ENCODE data around the gene ERC2. TPM values are rescaled to one million over a fixed set of nuclear protein-coding genes. Genes with fewer than 3 reads are reported as not detected.

The ERC2 gene
- total and polyA plus RNA-seq, 11 donors, result 0.16 to 3.8 (median 1.6) TPM

DNA sequence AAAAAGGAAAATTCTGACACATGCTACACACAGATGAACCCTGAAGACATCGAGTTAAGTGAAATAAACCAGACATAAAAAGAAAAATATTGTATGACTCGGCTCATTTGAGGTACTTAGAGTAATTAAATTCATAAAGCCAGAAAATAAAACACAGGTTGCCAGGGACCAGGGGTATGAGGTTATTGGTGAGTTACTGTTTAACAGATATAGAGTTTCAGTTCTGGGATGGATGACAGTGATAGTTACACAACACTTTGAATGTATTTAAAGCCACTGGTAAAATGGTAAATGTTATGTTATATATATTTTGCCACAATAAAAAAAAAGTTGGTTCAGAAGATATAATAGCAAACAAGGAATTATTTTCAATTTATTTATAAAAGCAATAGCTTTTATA is 545.1 kb downstream of the ERC2 start:
- DNase-seq, result no peak
- Histone ChIP-seq H3K4me1 (no peaks in the 10 kb centered on the region), H3K9me3 (peaks cover 0 to 4% (median 0%) of the 10 kb centered on the region in 12 donors), H3K4me3 (no peak overlapping the region), H3K27me3 (peaks cover 0 to under 1% (median 0%) of the 10 kb centered on the region in 9 donors), H3K36me3 (no peaks in the 10 kb centered on the region), H3K27ac (no peak overlapping the region)
- ATAC-seq, result no peak
- TF ChIP-seq POLR2A (IDR thresholded peaks at IDR 0.05), result no peak
- TF ChIP-seq, protein P1, sequence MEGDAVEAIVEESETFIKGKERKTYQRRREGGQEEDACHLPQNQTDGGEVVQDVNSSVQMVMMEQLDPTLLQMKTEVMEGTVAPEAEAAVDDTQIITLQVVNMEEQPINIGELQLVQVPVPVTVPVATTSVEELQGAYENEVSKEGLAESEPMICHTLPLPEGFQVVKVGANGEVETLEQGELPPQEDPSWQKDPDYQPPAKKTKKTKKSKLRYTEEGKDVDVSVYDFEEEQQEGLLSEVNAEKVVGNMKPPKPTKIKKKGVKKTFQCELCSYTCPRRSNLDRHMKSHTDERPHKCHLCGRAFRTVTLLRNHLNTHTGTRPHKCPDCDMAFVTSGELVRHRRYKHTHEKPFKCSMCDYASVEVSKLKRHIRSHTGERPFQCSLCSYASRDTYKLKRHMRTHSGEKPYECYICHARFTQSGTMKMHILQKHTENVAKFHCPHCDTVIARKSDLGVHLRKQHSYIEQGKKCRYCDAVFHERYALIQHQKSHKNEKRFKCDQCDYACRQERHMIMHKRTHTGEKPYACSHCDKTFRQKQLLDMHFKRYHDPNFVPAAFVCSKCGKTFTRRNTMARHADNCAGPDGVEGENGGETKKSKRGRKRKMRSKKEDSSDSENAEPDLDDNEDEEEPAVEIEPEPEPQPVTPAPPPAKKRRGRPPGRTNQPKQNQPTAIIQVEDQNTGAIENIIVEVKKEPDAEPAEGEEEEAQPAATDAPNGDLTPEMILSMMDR (IDR thresholded peaks at IDR 0.05), result no peak
- WGBS, 4 donors, result 78 to 86% (median 83%) methylated on average over 2 of the region's 2 CpGs
- intact Hi-C loops (cut with DNase I), result no loop called here

DNA sequence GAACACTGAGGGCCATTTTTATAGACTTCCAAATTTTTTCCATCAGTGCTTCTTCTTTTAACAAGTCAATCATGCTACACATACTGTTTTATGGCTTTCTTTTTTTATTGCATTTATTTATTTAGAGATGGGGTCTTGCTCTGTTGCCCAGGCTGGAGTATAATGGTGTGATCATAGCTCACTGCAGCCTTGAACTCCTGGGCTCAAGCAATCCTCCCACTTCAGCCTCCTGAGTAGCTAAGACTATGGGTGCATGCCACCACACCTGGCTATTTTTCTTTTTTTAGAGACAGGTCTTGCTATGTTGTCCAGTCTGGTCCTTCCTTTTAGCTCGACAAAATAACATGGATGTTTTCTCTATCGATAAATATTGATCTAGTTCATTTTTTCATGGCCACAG is 555.4 kb downstream of the ERC2 start:
- intact Hi-C loops (cut with DNase I), result no loop called here
- Histone ChIP-seq H3K36me3 (no peaks in the 10 kb centered on the region), H3K27me3 (peaks cover 0 to 44% (median 0%) of the 10 kb centered on the region in 9 donors), H3K27ac (no peak overlapping the region), H3K4me1 (no peaks in the 10 kb centered on the region), H3K4me3 (no peak overlapping the region), H3K9me3 (no peaks in the 10 kb centered on the region)
- no peak for TF ChIP-seq POLR2A (IDR thresholded peaks at IDR 0.05)
- TF ChIP-seq, protein P1 (IDR thresholded peaks at IDR 0.05), result no peak
- ATAC-seq, result no peak
- no peak for DNase-seq
- 94 to 98% (median 95%) methylated on average over 2 of the region's 2 CpGs for WGBS, 4 donors

DNA sequence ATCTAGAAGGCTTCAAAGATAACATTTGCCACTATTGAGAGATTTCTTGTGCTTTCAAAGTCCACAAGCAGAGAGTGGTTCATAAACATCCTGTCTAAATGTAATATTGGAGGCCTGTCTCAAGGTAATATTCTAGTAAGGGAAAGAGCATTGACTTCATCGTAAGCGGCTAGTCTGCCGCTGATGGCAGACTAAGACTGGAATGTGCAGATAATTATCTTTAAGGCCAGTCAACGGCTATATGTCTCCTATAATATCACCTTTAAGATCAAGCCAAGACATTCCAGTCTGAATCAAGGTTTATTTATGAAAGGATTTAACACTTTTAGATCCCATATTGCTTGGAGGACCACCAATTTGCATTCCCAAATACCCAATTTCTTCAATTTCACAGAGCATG is 557.0 kb downstream of the ERC2 start:
- intact Hi-C loops (cut with DNase I), result no loop called here
- Histone ChIP-seq H3K4me3 (no peak overlapping the region), H3K27me3 (peaks cover 0 to 28% (median 0%) of the 10 kb centered on the region in 9 donors), H3K9me3 (no peaks in the 10 kb centered on the region), H3K36me3 (no peaks in the 10 kb centered on the region), H3K4me1 (no peaks in the 10 kb centered on the region), H3K27ac (no peak overlapping the region)
- TF ChIP-seq POLR2A (IDR thresholded peaks at IDR 0.05), result no peak
- TF ChIP-seq, protein P1 (IDR thresholded peaks at IDR 0.05), result no peak
- no peak for ATAC-seq
- DNase-seq, result no peak
- 86 to 89% (median 87%) methylated on average over 4 of the region's 4 CpGs for WGBS, 4 donors

DNA sequence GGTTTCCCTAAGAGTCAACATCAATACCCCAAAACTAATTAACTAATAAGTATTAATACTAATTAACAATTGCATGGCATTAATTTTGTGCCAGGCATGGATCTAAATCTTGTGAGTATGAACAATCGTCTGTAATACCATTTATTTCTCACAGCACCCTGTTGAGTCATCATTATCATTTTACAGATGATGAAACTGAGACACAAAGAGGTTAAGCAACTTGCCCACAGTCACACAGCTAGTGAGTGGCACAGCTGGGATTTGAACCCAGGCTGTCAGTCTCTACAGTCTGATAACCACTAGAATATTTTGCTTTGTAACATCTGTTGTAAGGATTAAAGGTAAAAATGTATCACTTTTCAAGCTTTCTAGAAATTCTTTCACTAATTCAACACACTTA is 557.7 kb downstream of the ERC2 start:
- WGBS, 4 donors, result 63 to 84% (median 79%) methylated on average over 1 of the region's 1 CpG
- no peak for ATAC-seq

More for the DNA sequence above, 557.7 kb downstream of the ERC2 start:
- H3K4me3 ChIP-seq, result no peak overlapping the region
- no peaks in the 10 kb centered on the region for H3K4me1 ChIP-seq
- H3K36me3 ChIP-seq, result no peaks in the 10 kb centered on the region
- intact Hi-C loops (cut with DNase I), result no loop called here
- no peak overlapping the region for H3K27ac ChIP-seq
- H3K9me3 ChIP-seq, result no peaks in the 10 kb centered on the region
- TF ChIP-seq, protein P1 (IDR thresholded peaks at IDR 0.05), result no peak
- no peak for TF ChIP-seq POLR2A (IDR thresholded peaks at IDR 0.05)
- DNase-seq, result no peak
- peaks cover 0 to 27% (median 0%) of the 10 kb centered on the region in 9 donors for H3K27me3 ChIP-seq

All from heart left ventricle (tissue), 16 donors.